Esophagus muscularis mucosa (tissue), 2 donors: ENCODE data around the gene SLA2.

Experiments
- EP300 ChIP-seq: sonication (generic); formaldehyde crosslinking; IDR thresholded peaks from one replicate; pipeline ENCODE4 v1.6.1; 2017; ENCODE audit warnings: antibody characterized with exemption
- POLR2A ChIP-seq: fragments of 450-650 bp; IDR thresholded peaks from one replicate; pipeline ENCODE4 v1.6.1; 2017; ENCODE audit warnings: antibody characterized with exemption, moderate library complexity, mild to moderate bottlenecking, low read depth

DNA sequence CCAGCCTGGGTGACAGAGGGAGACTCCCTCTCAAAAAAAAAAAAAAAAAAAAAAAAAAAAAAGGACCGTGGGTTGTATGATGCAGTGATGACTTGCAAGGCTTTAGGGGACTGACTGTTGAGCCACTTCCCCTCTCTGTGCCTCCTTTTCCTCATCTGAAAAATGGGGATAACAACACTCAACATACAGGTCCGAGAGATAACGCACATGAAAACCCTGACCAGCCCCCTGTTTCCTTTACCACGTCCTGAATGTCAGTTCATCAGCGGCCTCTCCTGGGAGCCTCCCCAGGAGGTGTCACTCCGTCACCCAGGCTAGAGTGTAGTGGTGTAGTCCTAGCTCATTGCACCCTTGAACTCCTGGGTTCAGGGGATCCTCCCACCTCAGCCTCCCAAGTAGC is 3.9 kb downstream of the SLA2 start:
- TF ChIP-seq POLR2A, result no peak
- TF ChIP-seq EP300, result no peak
